HG02798 (cell line): ENCODE measurements around the gene TDP1.

Experiments
- ATAC-seq: cut with Tn5 transposase; IDR thresholded peaks from one replicate; pipeline ENCODE4 v1.9.1; 2021; ENCODE audit warnings: mild to moderate bottlenecking; ENCODE audit not compliant: unreplicated experiment, poor library complexity

TDP1 gene

GRCh38 chr14:89936654-89937185, 19.0 kb upstream of the TDP1 start:
- no peak for ATAC-seq

DNA sequence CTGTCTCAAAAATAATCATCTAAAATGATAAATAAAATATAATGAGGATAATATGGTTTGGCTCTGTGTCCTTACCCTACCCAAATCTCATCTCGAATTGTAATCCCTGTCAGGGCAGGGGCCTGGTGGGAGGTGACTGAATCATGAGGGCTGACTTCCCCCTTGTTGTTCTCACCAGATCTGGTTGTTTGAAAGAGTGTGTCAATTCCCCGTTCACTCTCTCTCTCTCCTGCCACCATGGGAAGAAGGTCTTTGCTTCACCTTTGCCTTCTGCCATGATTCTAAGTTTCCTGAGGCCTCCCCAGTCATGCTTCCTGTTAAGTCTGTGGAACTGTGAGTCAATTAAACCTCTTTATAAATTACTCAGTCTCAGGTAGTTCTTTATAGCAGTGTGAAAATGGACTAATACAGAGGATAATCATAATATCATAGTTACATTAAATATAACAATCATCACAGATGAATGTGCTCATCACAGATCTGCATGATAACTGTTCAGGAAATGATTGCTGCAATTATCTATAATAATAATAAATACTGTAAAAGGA, 13.8 kb upstream of the TDP1 start:
- no peak for ATAC-seq

GRCh38 chr14:89947344-89947743, 8.4 kb upstream of the TDP1 start:
- ATAC-seq, result no peak

DNA sequence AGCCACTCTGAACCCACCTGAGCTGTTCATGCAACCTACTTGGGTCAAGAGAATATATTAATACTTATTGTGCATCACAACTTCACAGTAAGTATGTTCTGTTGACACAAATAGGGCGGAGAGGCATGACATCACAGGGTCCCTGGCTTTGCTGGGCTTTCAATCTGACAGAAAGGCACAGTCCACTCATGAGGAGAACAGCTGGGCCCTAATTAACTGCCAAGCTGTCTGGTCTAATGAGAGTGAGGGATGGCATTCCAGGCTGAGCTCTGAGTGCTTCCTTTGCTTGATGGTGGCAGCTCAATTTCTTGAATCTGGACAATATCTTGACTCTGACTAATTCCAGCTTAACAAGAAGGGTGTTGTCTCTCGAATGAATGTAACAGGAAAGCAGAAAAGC, 3.2 kb upstream of the TDP1 start:
- ATAC-seq, result no peak

DNA sequence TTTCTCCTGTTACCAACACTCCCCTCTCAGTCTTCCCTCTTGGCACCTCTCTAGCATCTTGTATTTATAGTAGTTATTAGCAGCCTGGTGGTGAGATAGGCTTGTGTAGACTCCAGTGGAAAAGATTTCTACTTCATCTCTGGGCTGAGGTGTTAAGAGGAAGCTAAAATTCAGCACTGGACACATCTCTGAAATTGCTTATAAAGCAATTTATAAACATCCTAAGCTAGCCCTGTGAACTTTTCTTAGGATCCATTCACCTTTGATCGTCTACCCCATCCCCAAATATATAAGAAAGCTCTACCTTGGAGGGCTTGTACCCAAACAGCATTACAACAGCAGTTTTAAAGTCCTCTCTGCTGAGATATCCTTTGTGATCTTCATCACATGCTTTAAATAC, 2.1 kb upstream of the TDP1 start:
- ATAC-seq, result no peak

- ATAC-seq, result peak; percentile 87
Measured at GRCh38 chr14:89954070-89955021, 1.4 kb upstream of the TDP1 start, which contains the start of gene EFCAB11. Gene EFCAB11 (minus strand): TSS chr14:89954730. CDS start chr14:89954660, 70 bp downstream.

DNA sequence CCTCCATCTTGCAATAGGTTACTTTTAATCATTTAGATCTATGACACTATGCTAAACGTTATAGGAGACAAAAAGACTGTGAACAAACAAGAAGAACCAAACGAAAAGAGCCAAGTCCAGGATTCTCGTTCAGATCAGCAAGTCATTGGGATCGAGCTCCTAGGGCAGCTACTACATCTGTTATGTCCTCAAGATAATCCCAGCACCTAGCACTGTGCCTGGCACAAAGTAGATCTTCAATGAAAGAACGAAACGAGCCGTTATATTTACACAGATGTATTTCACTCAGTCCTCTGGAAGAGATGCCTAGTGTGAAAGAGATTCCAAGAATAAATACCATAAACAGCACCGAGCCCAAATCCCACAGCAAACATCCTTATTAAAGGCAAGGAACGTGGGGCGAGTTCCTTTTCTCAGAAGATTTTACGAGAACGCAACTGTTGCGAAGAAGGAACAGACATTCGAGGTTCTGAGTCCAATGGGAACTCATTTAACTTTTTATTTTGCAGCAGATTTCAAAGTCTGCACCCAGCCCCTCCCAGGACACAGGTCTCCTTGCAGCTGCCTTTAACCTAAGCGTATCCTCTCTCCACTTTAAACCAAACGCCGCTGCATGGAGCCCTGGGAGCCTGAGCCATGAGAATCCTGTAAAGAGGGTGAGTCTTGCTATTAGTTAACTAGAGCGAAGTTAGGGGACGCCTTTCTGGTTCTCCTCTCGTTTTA, 544 bp upstream of the TDP1 start:
- peak; percentile 23 for ATAC-seq

DNA sequence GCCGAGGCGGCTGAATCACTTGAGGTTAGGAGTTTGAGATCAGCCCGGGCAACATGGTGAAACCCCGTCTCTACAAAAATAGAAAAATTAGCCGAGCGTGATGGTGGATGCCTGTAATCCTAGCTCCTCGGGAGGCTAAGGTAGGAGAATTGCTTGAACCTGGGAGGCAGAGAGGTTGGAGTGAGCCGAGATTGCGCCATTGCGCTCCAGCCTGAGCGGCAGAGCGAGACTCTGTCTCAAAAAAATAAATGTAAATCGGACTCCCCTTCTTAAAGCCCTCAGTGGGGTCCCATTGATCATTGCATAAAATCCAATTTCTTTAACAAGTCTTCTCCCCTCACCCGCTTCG, 908 bp downstream of the TDP1 start:
- no peak for ATAC-seq

DNA sequence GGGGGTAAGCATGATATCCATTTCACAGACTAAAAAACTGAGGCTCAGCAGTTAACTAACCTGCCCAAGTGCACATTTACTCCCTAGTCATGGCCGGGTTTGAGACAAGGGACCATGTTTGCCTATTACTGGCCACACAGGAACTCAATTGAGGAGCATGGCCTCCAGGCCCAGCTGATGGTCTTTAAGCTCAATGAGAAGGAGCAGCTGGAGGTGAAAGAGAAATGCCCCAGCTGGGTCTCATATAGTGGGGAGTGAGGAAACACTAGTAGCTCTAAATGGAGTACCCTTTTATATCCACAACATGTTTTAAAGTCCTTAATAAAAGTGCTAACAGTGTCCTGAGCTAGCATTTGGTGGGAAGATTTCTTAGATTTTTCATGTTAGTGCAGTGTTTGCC, 1.6 kb downstream of the TDP1 start:
- no peak for ATAC-seq

- ATAC-seq, result no peak
Measured at GRCh38 chr14:89957791-89958190, 2.1 kb downstream of the TDP1 start.

- ATAC-seq, result no peak
Measured at GRCh38 chr14:89958966-89959365, 3.2 kb downstream of the TDP1 start.

- ATAC-seq, result no peak
Measured at GRCh38 chr14:89959853-89960445, 4.2 kb downstream of the TDP1 start.

DNA sequence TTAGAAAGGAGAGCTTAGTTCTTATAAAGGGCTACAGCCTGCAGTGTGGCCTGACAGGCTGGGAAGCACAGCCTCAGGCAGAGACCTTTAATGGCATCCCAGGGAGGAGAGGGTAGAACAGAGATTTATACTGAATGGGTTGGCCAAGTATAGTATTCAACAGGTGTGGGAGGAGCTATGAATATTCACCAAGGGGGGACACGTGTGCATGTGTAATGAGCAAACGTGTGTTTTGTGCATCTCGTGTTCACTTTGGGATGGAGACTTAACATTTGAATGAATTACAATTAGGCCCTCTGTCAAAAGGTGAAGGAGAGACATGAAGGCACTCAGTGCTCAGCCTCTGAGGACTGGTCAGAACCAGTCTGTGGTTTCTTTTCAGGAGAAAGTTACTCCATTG, 5.2 kb downstream of the TDP1 start:
- no peak for ATAC-seq

DNA sequence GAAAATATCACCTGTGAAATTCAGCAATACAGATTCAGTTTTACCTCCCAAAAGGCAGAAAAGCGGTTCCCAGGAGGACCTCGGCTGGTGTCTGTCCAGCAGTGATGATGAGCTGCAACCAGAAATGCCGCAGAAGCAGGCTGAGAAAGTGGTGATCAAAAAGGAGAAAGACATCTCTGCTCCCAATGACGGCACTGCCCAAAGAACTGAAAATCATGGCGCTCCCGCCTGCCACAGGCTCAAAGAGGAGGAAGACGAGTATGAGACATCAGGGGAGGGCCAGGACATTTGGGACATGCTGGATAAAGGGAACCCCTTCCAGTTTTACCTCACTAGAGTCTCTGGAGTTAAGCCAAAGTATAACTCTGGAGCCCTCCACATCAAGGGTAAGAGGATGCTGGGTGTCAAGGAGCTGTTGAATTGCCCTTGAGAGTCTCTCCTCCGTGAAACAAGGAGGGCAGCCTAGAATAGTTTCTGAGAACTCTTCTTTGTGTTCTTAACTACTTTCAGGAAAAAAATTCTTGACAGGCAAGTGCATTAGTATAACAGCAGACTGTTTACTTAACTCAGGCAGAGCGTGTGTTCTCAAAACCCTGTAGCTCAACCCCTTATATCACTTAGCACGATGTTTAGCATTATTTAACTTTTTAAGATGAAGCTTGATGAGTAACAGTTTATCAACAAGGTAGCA, 7.7 kb downstream of the TDP1 start:
- ATAC-seq, result no peak

DNA sequence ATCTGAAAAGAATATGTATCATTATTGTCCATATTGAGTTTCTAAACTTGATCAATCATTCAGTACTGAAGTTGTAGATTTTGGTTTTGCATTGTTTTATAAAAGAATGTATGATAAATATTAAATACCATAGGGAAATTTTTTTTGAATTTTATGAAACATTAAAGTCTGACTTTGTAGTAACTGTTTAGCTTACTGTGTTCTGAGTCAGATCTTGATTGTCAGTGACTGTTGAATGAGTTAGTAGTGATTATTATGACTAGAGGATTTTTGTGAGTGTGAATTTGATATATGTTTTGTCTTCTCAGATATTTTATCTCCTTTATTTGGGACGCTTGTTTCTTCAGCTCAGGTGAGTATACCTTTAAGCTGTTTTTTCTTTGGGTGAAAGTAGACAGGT, 10.1 kb downstream of the TDP1 start:
- ATAC-seq, result no peak

DNA sequence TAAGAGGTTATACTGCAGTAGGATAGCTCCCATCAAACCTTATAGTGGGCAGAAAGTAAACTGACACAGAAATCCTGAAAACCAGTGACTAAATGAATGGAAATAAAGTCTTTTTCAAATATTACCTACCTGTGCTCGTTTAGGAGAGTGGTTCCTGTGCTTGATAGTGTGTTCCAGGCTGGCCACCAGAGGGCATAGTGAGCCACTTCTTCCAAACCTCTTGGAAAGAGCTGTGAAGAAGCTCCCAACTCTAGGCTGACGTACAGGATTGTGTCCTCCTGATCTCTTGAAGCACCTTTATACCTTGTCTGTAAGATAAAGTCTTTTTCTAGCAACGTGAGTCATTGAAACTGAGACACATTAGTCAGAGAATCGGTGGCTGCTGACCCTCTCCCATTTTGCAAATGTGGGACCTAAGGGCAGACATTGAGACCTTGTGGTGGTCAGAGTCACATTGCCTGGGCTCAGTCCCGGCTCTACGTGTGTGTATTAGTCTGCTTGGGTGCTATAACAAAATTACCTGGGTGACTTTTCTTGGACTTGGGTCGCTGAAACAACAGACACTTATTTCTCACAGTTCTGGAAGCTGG, 17.6 kb downstream of the TDP1 start:
- peak; percentile 81 for ATAC-seq

- ATAC-seq, result no peak
Measured at GRCh38 chr14:89977668-89978067, 21.9 kb downstream of the TDP1 start.

DNA sequence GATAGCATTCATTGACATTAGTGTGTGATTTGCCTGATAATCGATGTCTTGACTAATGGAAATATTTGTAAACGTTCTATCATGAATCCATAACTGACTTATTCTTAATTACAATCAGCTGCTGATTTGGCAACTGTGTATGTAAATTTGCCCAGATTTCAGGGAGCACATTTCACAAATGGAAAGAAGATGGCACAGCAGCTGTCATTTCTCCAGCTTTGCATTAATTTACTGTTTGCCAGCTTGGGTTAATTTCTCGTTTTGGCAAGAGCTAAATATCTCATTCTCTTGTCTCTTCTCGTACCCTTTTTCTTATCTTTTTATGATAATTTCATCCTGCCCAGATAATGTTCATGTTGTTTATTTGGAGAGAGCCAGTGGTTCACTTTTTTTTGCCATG, 22.9 kb downstream of the TDP1 start:
- no peak for ATAC-seq

GRCh38 chr14:89983375-89983774, 27.6 kb downstream of the TDP1 start:
- peak; percentile 59 for ATAC-seq
